Parathyroid adenoma (tissue), 2 donors: ENCODE results near the gene STON1.
A peak's percentile ranks its signal among the peaks of the same experiment; 100 is the strongest.

Source experiments
- H2AFZ ChIP-seq: fragments of 300-600 bp; sonication (generic); one replicate; pipeline ENCODE4 v1.7.0; 2017; ENCODE audit warnings: antibody characterized with exemption, mild to moderate bottlenecking
- H3K27ac ChIP-seq: fragments of 300-600 bp; sonication (generic); one replicate; pipeline ENCODE4 v1.7.0; 2017
- H3K27me3 ChIP-seq: fragments of 300-600 bp; sonication (generic); one replicate; pipeline ENCODE4 v1.7.0; 2017; ENCODE audit warnings: low read length; ENCODE audit not compliant: control insufficient read depth, insufficient read depth
- H3K36me3 ChIP-seq: fragments of 300-600 bp; sonication (generic); one replicate; pipeline ENCODE4 v1.7.0; 2017; ENCODE audit warnings: low read length; ENCODE audit not compliant: control insufficient read depth, insufficient read depth
- H3K4me1 ChIP-seq: fragments of 300-600 bp; sonication (generic); one replicate; pipeline ENCODE4 v1.7.0; 2017; ENCODE audit warnings: control low read depth
- H3K4me2 ChIP-seq: fragments of 300-600 bp; sonication (generic); one replicate; pipeline ENCODE4 v1.7.0; 2017; ENCODE audit warnings: low read length
- H3K4me3 ChIP-seq: fragments of 300-600 bp; sonication (generic); one replicate; pipeline ENCODE4 v1.7.0; 2017; ENCODE audit warnings: low read depth, low read length
- H3K79me2 ChIP-seq: fragments of 300-600 bp; sonication (generic); one replicate; pipeline ENCODE4 v1.7.0; 2017; ENCODE audit warnings: control low read depth
- H3K9ac ChIP-seq: fragments of 300-600 bp; sonication (generic); one replicate; pipeline ENCODE4 v1.7.0; 2017; ENCODE audit warnings: mild to moderate bottlenecking
- H3K9me3 ChIP-seq: fragments of 300-600 bp; sonication (generic); one replicate; pipeline ENCODE4 v1.7.0; 2017; ENCODE audit warnings: low read length; ENCODE audit not compliant: control insufficient read depth
- CTCF ChIP-seq: fragments of 300-600 bp; sonication (generic); IDR thresholded peaks from one replicate; pipeline ENCODE4 v1.7.0; 2017; ENCODE audit warnings: antibody characterized with exemption, mild to moderate bottlenecking
- donor health status: primary hyperparathyroidism.

STON1 gene

DNA sequence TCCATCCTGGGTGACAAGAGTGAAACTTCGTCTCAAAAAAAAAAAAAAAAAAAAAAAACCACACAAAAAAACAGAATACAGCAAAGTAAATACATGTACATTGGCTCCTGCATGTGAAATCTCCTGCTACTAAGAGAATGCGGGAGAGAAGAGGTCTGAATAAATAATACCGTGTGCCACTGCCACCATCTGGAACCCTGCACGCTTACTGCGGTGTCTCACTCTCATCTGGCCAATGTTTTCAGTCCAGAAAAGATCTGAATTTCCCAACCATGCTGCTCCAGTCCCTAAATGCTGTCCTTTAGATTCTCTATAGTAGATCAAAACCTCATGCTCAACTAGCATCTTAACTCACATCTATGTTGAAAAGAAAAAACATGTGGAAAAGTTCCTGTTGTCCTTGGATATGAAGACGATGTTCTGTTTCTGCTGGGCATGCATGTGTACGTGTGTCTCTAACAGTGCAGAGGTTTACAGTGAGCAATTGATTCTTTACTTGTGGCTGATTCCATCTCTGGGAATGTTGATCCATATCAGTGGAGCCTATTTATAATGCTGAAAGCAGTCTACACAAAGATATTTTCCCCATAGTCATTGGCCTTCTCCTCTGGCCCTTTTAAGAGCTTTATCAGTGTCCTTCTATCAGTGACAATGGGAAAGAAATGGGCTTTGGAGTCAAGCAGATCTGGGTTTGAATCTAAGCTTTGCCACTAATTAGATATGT, 11.9 kb downstream of the STON1 start:
- no peak overlapping the region for H3K4me3 ChIP-seq
- no peak for TF ChIP-seq CTCF
- H3K4me1 ChIP-seq, result peaks cover 27% of the 10 kb centered on the region
- no peak overlapping the region for H3K27ac ChIP-seq
- H3K36me3 ChIP-seq, result no peaks in the 10 kb centered on the region
- H3K79me2 ChIP-seq, result peaks cover 10% of the 10 kb centered on the region
- H3K9me3 ChIP-seq, result no peaks in the 10 kb centered on the region
- H2AFZ ChIP-seq, result peak overlapping the region; percentile 3
- H3K9ac ChIP-seq, result no peak overlapping the region
- H3K4me2 ChIP-seq, result no peak overlapping the region
- no peaks in the 10 kb centered on the region for H3K27me3 ChIP-seq

GRCh38 chr2:48543895-48544294, 13.9 kb downstream of the STON1 start:
- Histone ChIP-seq H3K4me3 (no peak overlapping the region), H3K9ac (no peak overlapping the region), H3K27ac (no peak overlapping the region)

GRCh38 chr2:48545244-48545643, 15.3 kb downstream of the STON1 start:
- peak overlapping the region; percentile 69 for H3K27ac ChIP-seq
- no peaks in the 10 kb centered on the region for H3K27me3 ChIP-seq
- H3K9me3 ChIP-seq, result no peaks in the 10 kb centered on the region
- H3K4me3 ChIP-seq, result no peak overlapping the region
- peaks cover 42% of the 10 kb centered on the region for H3K4me1 ChIP-seq
- no peak overlapping the region for H3K9ac ChIP-seq
- peak overlapping the region; percentile 23 for H2AFZ ChIP-seq
- H3K4me2 ChIP-seq, result no peak overlapping the region
- TF ChIP-seq CTCF, result peak; percentile 23
- H3K36me3 ChIP-seq, result no peaks in the 10 kb centered on the region
- H3K79me2 ChIP-seq, result peaks cover 4% of the 10 kb centered on the region

More at GRCh38 chr2:48543895-48544294, 13.9 kb downstream of the STON1 start:
- Histone ChIP-seq H3K4me2 (no peak overlapping the region), H3K9me3 (no peaks in the 10 kb centered on the region), H3K4me1 (peaks cover 43% of the 10 kb centered on the region), H3K27me3 (no peaks in the 10 kb centered on the region), H3K79me2 (peaks cover 4% of the 10 kb centered on the region), H2AFZ (no peak overlapping the region), H3K36me3 (no peaks in the 10 kb centered on the region)
- no peak for TF ChIP-seq CTCF

DNA sequence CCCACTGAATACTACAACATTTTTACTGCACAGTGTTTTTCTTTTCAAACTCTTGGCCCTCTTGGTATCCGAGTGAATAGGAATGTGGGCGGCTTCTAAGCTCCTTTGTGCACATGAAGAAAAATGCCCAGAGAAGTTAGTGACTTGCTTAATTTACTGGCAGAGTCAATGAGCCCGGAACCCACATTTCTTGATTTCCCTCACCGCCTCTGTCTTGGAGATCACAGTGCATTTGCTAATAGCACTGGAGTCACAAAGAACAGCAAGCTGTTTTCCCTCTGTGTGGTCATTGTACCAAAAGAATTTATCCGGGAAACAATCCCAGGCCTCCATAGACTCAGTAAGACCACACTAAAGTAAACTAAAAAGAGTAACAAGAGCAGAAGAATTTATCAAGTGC, 18.9 kb downstream of the STON1 start:
- peak overlapping the region; percentile 69 for H3K27ac ChIP-seq

More for the DNA sequence above, 18.9 kb downstream of the STON1 start:
- Histone ChIP-seq H3K4me1 (peaks cover 45% of the 10 kb centered on the region), H3K79me2 (no peaks in the 10 kb centered on the region), H2AFZ (peak overlapping the region; percentile 25), H3K4me2 (no peak overlapping the region), H3K9me3 (no peaks in the 10 kb centered on the region), H3K27me3 (no peaks in the 10 kb centered on the region), H3K36me3 (no peaks in the 10 kb centered on the region), H3K9ac (no peak overlapping the region), H3K4me3 (no peak overlapping the region)
- TF ChIP-seq CTCF, result no peak
